NCI-H226 (cell line): ENCODE results near the gene DYRK4.

Experiments used
- DNase-seq: peaks from one replicate; pipeline ENCODE4 v3.0.0-alpha.2; 2015

Gene DYRK4

GRCh38 chr12:4566474-4566873 lies 4.5 kb downstream of the DYRK4 start:
- DNase-seq = no peak

GRCh38 chr12:4567073-4567881 lies 5.3 kb downstream of the DYRK4 start:
- DNase-seq = no peak

- DNase-seq = no peak
Observed at GRCh38 chr12:4569261-4569660, 7.3 kb downstream of the DYRK4 start.

GRCh38 chr12:4572680-4573079 lies 10.7 kb downstream of the DYRK4 start:
- no peak for DNase-seq

GRCh38 chr12:4579305-4580102 lies 17.5 kb downstream of the DYRK4 start:
- DNase-seq = no peak

- no peak for DNase-seq
Observed at GRCh38 chr12:4580281-4580688, 18.3 kb downstream of the DYRK4 start.

GRCh38 chr12:4584281-4584680 lies 22.3 kb downstream of the DYRK4 start:
- no peak for DNase-seq

GRCh38 chr12:4584896-4585295 lies 22.9 kb downstream of the DYRK4 start:
- no peak for DNase-seq

- DNase-seq = no peak
Observed at GRCh38 chr12:4586500-4586899, 24.5 kb downstream of the DYRK4 start.

GRCh38 chr12:4587108-4587507 lies 25.1 kb downstream of the DYRK4 start:
- DNase-seq = no peak

GRCh38 chr12:4588916-4589315 lies 26.9 kb downstream of the DYRK4 start:
- DNase-seq = no peak

GRCh38 chr12:4589941-4590340 lies 27.9 kb downstream of the DYRK4 start:
- DNase-seq = no peak

GRCh38 chr12:4591180-4591687 lies 29.2 kb downstream of the DYRK4 start:
- no peak for DNase-seq

- DNase-seq = no peak
Observed at GRCh38 chr12:4595881-4596280, 33.9 kb downstream of the DYRK4 start.

GRCh38 chr12:4603421-4603820 lies 41.4 kb downstream of the DYRK4 start:
- no peak for DNase-seq

GRCh38 chr12:4603946-4604345 lies 41.9 kb downstream of the DYRK4 start:
- no peak for DNase-seq

GRCh38 chr12:4604684-4605193 lies 42.7 kb downstream of the DYRK4 start:
- DNase-seq = peak; percentile 77

GRCh38 chr12:4607056-4607455 lies 45.0 kb downstream of the DYRK4 start:
- DNase-seq = no peak

- no peak for DNase-seq
Observed at GRCh38 chr12:4609071-4609470, 47.1 kb downstream of the DYRK4 start.

GRCh38 chr12:4610481-4610880 lies 48.5 kb downstream of the DYRK4 start:
- DNase-seq = no peak

GRCh38 chr12:4615667-4616066 lies 53.7 kb downstream of the DYRK4 start:
- no peak for DNase-seq

GRCh38 chr12:4621511-4621910 lies 59.5 kb downstream of the DYRK4 start:
- no peak for DNase-seq

- DNase-seq = no peak
Observed at GRCh38 chr12:4626543-4626942, 64.5 kb downstream of the DYRK4 start.

- DNase-seq = no peak
Observed at GRCh38 chr12:4628406-4628805, 66.4 kb downstream of the DYRK4 start.
